ENCODE measurements around the gene KRR1. TPM values are rescaled to one million over a fixed set of nuclear protein-coding genes. Genes with fewer than 3 reads are reported as not detected.

The KRR1 gene
- 10 to 100 TPM in 2 of 3 donors, 1 to 10 TPM in 1; 8.7 to 18.9 (median 15.7) TPM for polyA plus RNA-seq

GRCh38 chr12:75511116-75512048 is at the start of gene KRR1:
TSS of gene KRR1 (minus strand) at chr12:75511609. CDS start at chr12:75511597, 12 bp downstream.
- no peak within 1 kb of the TSS for H3K27ac ChIP-seq (ENCODE audit: low read depth, low read length)
- 3 to 5% (median 4%) methylated on average over 47 of the region's 47 CpGs for WGBS, 3 donors

- 22 to 48% (median 35%) methylated on average over 2 of the region's 2 CpGs for WGBS, 3 donors
- H3K27ac ChIP-seq (ENCODE audit: low read depth, low read length) = no peak overlapping the region
These were observed 48.8 kb upstream of the KRR1 start for GRCh38 chr12:75560167-75560566.

DNA sequence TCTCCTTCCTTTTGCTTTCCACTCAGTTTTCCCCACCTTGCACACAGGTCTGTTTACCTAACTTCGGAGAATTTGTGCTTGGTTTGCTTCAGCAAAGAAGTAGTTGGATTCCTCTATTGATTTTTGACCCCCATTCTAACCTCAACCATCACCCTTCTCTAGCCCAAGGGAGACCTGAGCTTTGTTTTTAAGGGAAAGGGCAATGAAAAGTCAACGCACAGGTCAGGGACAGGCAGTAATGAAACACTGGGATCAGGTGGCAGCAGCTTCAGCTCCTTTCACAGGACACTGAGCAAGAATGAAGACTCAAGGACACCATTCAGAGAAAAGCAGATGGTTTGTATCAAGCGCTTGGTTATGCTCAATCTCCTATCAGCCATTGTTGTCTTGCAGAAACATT is 46.9 kb upstream of the KRR1 start:
- no peak overlapping the region for H3K27ac ChIP-seq (ENCODE audit: low read depth, low read length)
- 84 to 94% (median 88%) methylated on average over 3 of the region's 3 CpGs for WGBS, 3 donors

DNA sequence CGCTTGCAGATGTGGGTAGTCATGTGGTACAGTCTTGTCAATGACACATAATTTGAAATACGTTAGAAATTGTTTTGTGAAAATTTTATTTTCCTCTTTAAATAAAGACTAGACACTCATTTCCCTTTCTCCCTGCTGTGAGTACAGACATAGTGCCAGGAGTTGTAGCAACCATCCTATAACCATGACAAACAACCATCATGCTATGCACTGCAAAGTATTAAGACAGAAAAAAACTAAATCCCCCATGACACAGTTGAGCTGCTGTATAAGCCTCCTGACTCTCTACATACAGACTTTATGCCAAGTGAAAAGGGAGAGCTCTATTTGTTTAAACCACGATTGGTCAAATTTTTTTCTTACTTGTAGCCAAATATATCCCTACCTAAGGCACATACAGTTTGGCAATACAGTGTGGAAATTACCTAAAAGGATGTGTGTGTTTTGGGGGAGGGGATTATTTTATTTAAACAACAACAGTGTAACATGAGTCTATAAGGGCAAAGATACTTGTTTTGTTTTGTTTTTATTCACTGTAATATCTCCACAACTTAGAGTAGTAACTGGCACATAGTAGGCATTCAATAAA is 45.0 kb upstream of the KRR1 start:
- H3K27ac ChIP-seq (ENCODE audit: low read depth, low read length) = no peak overlapping the region
- WGBS, 3 donors = 41 to 69% (median 66%) methylated on average over 3 of the region's 3 CpGs

DNA sequence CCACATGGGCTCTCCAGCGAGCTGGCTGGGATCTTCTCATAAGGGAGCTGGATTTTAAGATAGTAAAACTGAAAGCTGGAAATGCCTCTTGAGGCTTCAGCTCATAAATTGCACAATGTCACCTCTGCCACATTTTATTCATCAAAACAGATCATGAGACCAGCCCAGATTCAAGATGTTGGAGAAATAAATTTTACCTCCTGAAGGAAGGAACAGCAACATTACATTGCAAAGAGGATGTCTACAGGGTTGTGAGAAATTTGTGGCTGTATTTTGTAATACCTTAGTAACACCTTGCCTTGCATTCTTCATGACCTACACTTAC is 43.1 kb upstream of the KRR1 start:
- 68 to 92% (median 78%) methylated on average over 1 of the region's 1 CpG for WGBS, 3 donors
- H3K27ac ChIP-seq (ENCODE audit: low read depth, low read length) = no peak overlapping the region

DNA sequence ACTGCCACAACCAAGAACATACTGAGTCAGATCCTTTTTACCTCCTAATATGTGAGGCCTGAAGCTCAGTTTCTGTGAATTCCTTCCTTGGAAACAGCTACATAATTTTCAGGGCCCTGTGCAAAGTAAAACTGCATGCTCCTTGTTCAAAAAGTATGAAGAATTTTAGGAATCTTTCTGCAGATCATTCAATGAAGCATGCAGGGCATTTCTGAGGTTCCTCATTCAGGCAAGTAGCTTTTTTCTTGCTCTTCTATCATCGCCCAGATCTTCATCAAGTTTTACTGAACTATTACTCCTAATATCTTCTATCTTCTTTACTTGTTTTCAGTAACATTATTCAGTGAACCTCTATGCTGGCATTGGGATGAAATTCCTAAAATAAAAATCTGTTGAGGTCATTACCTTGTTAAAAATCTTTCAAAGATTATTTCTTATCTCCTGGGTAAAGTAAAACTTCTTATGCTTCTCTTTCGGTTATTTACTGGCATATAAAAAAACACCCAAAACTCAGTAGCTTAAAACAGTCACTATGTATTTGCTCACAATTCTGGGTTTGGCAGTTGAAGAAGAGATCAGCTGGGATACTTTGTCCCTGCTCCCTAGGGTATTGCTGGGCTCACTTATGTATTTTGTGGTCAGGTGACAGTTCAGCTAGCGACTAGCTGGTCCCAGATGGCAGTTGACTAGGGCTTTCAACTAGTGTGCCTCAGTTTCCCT is 42.6 kb upstream of the KRR1 start:
- H3K27ac ChIP-seq (ENCODE audit: low read depth, low read length) = no peak overlapping the region
- WGBS, 3 donors = 57 to 69% (median 64%) methylated on average over 3 of the region's 3 CpGs

GRCh38 chr12:75553398-75553797 is 42.0 kb upstream of the KRR1 start:
- H3K27ac ChIP-seq (ENCODE audit: low read depth, low read length) = no peak overlapping the region
- 63 to 67% (median 64%) methylated on average over 1 of the region's 1 CpG for WGBS, 3 donors

GRCh38 chr12:75551477-75551876 is 40.1 kb upstream of the KRR1 start:
- H3K27ac ChIP-seq (ENCODE audit: low read depth, low read length) = no peak overlapping the region

- 24 to 49% (median 29%) methylated on average over 8 of the region's 8 CpGs for WGBS, 3 donors
- no peak overlapping the region for H3K27ac ChIP-seq (ENCODE audit: low read depth, low read length)
These were observed 39.2 kb upstream of the KRR1 start for GRCh38 chr12:75550401-75551240.

- no peak overlapping the region for H3K27ac ChIP-seq (ENCODE audit: low read depth, low read length)
- whole genome bisulfite sequencing, 3 donors = 61 to 88% (median 67%) methylated on average over 2 of the region's 2 CpGs
These were observed 38.6 kb upstream of the KRR1 start for GRCh38 chr12:75549989-75550388.

DNA sequence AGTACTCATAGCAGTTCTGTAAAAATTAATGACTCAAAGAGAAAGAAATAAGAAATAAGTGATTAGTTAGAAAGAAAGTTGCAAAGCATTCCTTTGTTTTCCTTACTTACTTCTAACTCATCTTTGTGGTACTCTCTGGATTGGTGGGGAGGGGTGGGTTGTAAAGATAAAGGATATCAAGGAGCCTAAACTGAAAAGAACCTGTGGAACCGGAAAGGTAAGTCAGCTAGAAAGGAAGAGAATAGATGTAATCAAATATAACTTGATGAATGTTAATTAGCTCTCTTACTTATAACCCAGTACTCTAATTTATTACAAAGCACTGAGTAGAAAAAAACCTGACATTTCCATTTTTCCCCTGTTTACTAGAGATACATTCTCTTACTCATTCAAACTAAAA is 37.5 kb upstream of the KRR1 start:
- H3K27ac ChIP-seq (ENCODE audit: low read depth, low read length) = no peak overlapping the region
- 88 to 90% (median 89%) methylated on average over 1 of the region's 1 CpG for WGBS, 3 donors

- no peak overlapping the region for H3K27ac ChIP-seq (ENCODE audit: low read depth, low read length)
- 88 to 93% (median 90%) methylated on average over 1 of the region's 1 CpG for WGBS, 3 donors
These were observed 34.2 kb upstream of the KRR1 start for GRCh38 chr12:75545636-75546035.

GRCh38 chr12:75543529-75543928 is 32.1 kb upstream of the KRR1 start:
- 96 to 97% (median 97%) methylated on average over 1 of the region's 1 CpG for WGBS, 3 donors
- no peak overlapping the region for H3K27ac ChIP-seq (ENCODE audit: low read depth, low read length)

DNA sequence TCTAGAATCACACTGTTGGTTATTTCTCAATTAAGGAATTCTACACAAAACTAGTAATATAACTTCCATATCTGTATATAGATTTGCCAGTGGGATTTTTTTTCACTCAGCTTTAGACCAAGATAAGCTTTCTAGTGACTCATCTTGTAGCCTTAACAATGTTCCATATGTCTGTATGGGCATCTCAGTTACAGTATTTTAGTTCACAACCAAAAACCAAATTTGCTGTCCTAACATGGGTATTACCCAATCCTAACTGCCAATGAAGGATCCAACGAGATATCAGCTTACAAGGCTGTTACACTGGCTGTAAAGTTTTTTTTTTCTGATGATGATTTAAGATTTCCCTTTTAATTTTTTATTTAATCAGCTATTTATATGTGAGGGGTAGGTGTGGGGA is 31.5 kb upstream of the KRR1 start:
- WGBS, 3 donors = 52 to 72% (median 71%) methylated on average over 1 of the region's 1 CpG
- no peak overlapping the region for H3K27ac ChIP-seq (ENCODE audit: low read depth, low read length)

- no peak overlapping the region for H3K27ac ChIP-seq (ENCODE audit: low read depth, low read length)
- whole genome bisulfite sequencing, 3 donors = 78 to 82% (median 79%) methylated on average over 2 of the region's 2 CpGs
These were observed 28.5 kb upstream of the KRR1 start for GRCh38 chr12:75539889-75540288.

- H3K27ac ChIP-seq (ENCODE audit: low read depth, low read length) = no peak overlapping the region
- WGBS, 3 donors = 80 to 94% (median 84%) methylated on average over 2 of the region's 2 CpGs
These were observed 21.8 kb upstream of the KRR1 start for GRCh38 chr12:75533239-75533638.

GRCh38 chr12:75529826-75530225 is 18.4 kb upstream of the KRR1 start:
- H3K27ac ChIP-seq (ENCODE audit: low read depth, low read length) = no peak overlapping the region
- 73 to 85% (median 80%) methylated on average over 1 of the region's 1 CpG for WGBS, 3 donors

GRCh38 chr12:75529316-75529715 is 17.9 kb upstream of the KRR1 start:
- H3K27ac ChIP-seq (ENCODE audit: low read depth, low read length) = no peak overlapping the region
- whole genome bisulfite sequencing, 3 donors = 70 to 95% (median 95%) methylated on average over 1 of the region's 1 CpG

Data from adipose tissue (tissue), 3 donors.